HG03159 (cell line): Measurements from ENCODE around the gene TMTC2.

Experiments
- ATAC-seq: cut with Tn5 transposase; IDR thresholded peaks from one replicate; pipeline ENCODE4 v1.9.1; 2021; ENCODE audit warnings: mild to moderate bottlenecking, moderate library complexity; ENCODE audit not compliant: unreplicated experiment

Gene TMTC2

DNA sequence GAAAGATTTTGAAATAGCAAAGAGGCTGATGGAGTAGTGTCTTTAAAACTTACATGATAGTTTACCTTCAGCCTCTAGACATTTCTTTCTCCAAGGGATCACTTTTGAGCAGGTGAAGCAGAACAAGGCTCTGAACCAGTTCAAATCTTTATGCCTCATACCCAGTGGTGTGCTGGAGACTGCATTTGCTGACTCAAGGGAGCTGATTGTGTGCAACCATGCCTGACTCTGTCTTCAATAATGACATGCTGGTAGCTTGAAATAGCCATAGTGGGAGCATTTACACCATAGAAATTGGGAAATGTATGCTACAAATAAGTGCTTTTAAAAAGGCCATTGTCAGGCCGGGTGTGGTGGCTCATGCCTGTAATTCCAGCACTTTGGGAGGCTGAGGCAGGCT, 482.0 kb downstream of the TMTC2 start:
- ATAC-seq: no peak

DNA sequence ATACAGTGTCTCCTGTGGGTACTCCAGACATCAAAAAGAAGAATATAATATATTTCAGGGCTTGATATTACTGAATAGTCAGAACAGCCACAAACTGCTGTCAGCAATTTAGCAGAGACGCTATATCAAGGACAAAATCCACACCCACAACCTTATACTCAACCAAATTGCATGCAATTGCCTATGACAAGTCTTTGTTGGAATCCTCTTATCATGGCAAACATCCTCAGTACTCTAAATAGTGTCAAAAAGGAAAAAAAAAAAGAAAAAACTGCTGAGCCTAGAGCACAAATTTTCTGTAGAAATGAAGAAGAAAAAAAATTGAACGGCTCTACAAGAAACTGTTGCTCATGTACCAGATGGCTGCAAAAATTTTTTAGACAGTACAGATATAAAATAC, 485.7 kb downstream of the TMTC2 start:
- no peak for ATAC-seq

DNA sequence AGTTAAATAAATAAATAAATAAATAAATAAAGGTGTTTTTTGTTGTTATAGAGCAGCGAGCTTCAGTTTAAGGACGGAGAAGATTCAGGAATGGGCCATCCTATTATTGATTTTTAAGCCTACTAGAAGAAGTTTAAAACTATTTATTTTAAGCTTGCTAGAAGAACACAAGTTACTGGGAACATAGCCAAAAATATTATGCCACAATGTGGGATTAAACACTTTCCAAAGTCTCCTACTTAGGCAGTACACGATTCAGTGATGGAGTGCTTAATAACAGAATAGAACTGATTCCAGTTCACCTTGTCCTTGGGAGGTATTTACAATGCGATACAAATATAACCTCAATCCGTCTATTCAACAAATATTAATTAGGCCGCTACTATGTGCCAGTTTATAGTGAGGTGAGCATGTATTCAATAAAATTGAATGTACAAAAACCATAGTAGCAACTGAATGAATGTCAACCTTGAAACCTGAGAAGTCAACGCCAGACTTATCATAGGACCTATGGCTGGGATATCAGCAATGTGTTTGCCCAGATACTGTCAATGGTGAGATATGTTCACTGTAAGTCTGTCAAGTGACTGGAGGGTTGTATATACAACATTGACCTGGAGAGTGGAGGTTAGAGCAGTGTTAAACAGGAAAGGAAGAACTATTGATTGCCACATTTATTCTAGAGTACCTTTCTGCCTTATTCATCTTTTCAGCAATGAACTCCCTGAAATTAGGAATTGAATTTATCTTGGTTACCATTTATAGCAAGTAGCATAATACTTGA, 486.4 kb downstream of the TMTC2 start:
- no peak for ATAC-seq

DNA sequence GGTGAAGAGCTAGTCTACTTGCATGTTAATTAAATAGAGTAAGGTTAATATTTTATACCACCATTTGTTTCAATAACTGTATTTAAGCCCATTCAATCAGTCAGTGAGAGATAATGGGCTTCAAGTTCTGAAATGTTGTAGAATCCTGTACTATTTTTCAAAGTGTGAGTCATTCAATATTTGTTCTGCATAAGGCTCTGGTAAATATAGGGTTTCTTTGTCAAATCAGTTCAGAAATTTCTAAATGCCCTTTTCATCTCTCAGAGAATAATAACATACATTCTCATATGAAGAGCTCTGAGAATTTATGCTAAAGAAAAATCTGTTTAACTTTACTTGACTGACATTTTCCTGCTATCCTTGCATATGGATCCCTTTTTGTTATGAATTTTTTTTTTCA, 493.3 kb downstream of the TMTC2 start:
- ATAC-seq: no peak

DNA sequence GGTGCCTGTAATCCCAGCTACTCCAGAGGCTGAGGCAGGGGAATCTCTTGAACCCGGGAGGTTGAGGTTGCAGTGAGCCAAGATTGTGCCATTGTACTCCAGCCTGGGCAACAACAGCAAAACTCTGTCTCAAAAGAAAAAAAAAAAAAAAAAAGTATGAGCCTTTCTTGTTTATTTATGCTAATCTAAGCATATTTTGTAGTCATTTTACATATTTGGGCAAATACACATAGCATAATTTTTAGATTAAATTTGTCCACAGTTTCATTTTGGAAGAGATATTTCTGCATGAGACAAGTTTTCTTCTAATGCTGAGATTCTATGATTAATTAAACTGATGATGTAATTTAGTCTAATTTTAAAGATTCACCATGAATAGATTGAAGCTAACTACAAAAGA, 494.4 kb downstream of the TMTC2 start:
- ATAC-seq: no peak

DNA sequence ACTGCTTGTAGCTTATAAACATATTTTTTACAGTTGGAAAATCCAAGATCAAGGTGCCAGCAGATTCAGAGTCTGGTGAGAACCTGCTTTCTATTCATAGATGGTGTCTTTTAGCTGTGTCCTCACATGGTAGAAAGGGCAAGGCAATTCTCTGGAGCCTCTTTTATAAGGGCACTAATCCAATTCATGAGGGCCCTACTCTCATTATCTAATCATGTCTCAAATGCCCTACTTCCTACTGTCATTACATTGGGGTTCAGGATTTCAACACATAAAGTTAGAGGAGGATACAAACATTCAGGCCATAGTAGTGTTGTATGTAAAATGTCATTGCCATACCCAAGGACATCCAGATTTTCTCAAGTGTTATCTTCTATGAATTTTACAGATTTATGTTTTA, 496.4 kb downstream of the TMTC2 start:
- ATAC-seq: no peak
